Stimulated activated CD4-positive, alpha-beta T cell treated with anti-CD3 and anti-CD28 coated beads, Interleukin-15, amount 100 ng/mL, for 48 hours (primary cell): ENCODE results near the gene ZBTB24.
A peak's percentile ranks its signal among the peaks of the same experiment; 100 is the strongest.
"Not testable (repeated sequence)": the region's sequence is repeated elsewhere in the genome, so short reads cannot be mapped to it uniquely, and the experiment has no call there.

Source experiments
- DNase-seq, 2 donors: peaks; one replicate each; pipeline ENCODE4 v3.0.0-alpha.2; 2020; ENCODE audit warnings: low read depth in 2 of 2

The ZBTB24 gene

DNA sequence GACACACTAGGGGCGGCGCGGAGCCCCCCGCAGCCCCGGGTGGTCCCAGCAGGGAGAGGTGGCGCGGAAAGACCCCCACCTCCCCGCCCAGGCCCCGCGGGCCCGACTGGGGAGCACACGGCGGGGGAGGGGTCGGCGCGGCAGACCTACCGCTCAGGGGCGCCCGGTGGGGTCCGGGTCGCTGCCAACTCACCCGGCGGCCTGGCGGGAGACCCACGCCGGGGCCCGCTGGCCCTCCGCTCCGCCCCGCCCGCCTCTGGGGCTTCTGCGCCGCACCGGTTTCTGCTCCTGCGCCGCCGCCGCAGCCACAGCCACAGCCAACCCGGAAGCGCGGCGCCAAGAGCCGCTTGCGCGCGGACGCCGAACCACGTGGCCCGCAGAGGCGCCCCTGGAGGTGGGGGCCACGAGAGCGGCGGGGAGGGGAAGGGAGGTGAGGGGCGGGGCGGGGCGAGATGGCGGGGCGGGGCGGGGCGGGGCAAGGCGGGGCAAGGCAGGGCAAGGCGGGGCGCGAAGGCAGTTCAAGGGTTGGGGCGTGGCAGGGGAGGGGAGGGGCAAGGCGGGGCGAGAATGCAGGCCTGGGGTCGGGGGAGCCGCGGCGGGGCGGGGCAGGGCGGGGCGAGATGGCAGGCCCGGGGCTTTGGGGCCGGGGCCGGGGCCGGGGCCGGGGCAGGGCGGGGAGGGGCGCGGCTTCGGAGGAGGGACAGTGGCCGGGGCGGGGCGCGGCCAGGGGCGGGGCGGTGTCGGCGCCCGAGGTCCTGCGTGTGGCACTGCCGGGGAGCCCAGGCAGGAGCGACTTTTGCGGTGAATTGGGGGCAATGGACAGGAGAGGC is at the start of gene ZBTB24:
Gene ZBTB24, minus strand, starts transcription at position 315 of the 830 bp plus-strand sequence. CDS start 1,193 bp downstream, outside the sequence.
- DNase-seq, result peak; percentile 79 to 88

GRCh38 chr6:109531446-109531845 is 48.4 kb upstream of the ZBTB24 start:
- DNase-seq, result no peak

DNA sequence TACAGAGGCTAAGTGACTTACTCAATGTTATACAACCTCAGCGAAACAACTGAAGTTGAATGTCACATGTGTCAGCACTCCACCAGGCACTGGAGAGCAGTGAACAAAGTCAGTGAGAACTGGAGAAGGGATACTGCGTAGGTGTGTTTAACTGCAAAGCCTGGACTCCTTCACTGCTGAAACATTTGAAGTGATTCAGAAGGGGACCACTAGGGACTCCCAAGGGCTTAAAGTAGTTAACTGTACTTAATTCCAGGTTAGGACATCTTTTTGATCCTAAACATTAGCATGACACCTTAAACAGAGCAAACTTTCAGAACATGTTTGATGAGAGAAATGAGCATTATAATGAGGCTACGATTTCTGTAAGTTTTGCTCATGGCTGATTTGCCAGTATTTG is 45.0 kb upstream of the ZBTB24 start:
- no peak for DNase-seq

GRCh38 chr6:109526905-109527628 is 44.0 kb upstream of the ZBTB24 start:
- peak; percentile 17 to 27 for DNase-seq

- no peak for DNase-seq
Measured at GRCh38 chr6:109524129-109524528, 41.1 kb upstream of the ZBTB24 start.

GRCh38 chr6:109523478-109523877 is 40.5 kb upstream of the ZBTB24 start:
- no peak for DNase-seq

DNA sequence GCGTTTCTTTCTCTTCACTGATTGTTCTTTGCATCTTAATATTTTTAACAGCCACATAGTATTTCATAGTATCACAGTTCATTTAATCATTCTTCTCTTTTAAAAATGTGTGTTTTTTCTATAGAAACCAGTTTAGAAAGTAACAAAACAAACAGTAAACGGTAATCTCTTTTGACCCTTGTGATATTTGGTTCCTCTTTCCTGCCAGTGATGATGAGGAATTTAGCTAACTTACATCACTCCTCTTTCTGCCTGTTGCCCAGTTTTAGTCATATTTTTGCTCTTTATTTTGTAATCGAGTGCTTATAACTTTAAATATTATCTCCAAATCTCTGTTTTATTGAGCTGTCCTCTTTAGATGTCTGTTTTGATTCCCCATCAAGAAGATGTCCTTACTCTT is 38.1 kb upstream of the ZBTB24 start:
- no peak for DNase-seq

DNA sequence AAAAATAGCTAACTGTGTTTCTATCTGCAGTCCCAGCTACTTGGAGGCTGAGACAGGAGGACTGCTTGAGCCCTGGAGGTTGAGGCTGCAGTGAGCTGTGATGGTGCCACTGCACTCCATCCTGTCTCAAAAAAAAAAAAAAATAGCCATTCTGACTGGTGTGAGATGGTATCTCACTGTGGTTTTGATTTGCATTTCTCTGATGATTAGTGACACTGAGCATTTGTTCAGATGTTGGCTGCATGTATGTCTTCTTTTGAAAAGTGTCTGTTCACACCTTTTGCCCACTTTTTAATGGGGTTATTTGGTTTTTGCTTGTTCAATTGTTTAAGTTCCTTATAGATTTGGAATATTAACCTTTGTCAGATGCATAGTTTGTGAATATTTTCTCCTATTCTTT is 36.6 kb upstream of the ZBTB24 start:
- DNase-seq, result not testable (repeated sequence)

DNA sequence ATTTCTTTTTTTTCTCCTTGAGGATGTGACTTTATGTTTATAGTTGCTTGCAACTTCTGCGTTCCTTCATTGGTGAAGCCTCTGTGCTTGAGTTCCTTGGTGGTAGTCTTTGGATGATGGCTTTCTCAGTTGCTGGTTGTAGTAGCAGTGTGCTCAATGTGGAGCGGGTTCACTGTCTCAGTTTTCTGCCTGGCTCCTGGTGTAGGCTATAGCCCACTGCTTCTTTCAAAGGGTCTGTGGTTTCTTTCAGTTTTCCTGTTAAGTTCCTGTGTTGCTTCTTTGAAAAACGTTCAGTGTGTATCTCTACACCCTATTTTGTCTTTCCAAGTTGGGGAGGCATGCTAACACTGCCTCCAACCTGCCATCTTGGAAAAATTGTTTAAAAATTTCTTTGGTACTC is 33.9 kb upstream of the ZBTB24 start:
- no peak for DNase-seq

DNA sequence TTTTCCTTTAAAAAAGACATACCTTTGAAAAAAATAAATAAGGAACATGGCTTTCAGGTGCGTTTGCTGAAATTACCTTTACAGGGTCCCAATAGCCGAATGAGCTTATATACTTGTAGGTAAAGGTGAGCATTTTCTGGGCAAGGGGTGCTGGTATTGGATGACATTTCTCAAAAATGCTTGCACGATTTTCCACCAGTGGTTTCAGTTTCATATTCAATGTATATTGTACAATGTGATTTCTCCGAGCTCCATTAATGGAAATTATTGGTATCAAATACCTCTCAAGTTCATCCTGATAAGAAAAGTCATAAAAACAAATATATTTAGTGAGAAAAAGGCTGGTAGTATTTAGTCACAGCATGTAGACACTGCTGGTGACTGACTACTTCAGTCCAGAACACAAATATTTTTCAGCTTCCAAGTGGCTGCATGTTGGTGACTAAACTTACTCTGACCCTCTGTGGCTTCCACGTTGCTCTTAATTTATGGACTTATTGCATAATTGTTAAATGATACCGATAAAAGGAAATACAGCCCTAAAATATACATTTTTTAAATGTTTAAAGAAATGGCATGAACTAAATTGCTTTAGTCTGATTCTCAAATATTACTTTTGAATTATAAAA is 32.9 kb upstream of the ZBTB24 start:
- DNase-seq, result no peak

- no peak for DNase-seq
Measured at GRCh38 chr6:109514946-109515345, 31.9 kb upstream of the ZBTB24 start.

GRCh38 chr6:109513571-109514071 is 30.6 kb upstream of the ZBTB24 start:
- DNase-seq, result no peak

DNA sequence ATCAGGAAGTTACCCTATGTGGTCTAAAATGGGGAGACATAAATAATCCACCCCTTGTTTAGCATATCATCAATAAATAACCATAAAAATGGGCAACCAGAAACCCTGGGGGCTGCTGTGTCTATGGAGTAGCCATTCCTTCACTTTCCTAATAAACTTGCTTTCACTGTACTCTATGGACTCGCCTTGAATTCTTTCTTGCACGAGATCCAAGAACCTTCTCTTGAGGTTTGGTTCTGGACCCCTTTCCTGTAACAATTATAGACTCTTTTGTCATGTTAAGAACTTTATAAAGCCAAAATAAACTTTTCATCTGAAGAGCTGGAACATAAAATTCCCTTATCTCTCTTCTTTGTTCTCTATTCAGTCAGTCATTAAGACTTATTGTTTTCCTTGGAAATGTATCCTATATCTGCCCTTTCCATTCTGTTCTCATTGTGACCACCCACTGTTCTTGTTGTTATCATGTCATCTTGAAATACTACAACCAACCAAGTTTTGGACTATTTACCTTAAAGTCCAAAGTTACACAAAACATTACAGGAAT is 29.3 kb upstream of the ZBTB24 start:
- no peak for DNase-seq

GRCh38 chr6:109511832-109512231 is 28.8 kb upstream of the ZBTB24 start:
- DNase-seq, result no peak

GRCh38 chr6:109510358-109510757 is 27.3 kb upstream of the ZBTB24 start:
- no peak for DNase-seq

GRCh38 chr6:109508166-109508860 is 25.3 kb upstream of the ZBTB24 start:
- no peak for DNase-seq

- no peak for DNase-seq
Measured at GRCh38 chr6:109507490-109508072, 24.6 kb upstream of the ZBTB24 start.

DNA sequence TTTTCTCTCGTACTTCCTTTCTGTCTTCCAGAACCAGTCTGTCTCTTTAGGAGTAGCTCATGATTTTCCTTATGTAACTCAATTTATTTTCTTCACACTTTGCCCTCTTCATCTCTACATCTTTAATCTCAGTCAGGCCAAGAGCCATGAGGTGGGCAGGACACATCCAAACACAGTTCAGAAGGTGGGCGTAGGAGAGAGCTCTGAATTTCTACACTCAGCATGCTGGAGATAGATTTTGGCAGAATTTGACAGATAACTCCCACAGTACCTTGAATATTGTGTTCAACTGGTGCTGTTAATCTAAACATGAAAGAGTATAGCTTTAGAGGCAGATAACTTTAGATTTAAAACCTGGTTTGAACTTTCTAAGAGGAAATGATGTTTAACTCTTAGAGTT is 23.8 kb upstream of the ZBTB24 start:
- no peak for DNase-seq

GRCh38 chr6:109506314-109506713 is 23.3 kb upstream of the ZBTB24 start:
- DNase-seq, result no peak

DNA sequence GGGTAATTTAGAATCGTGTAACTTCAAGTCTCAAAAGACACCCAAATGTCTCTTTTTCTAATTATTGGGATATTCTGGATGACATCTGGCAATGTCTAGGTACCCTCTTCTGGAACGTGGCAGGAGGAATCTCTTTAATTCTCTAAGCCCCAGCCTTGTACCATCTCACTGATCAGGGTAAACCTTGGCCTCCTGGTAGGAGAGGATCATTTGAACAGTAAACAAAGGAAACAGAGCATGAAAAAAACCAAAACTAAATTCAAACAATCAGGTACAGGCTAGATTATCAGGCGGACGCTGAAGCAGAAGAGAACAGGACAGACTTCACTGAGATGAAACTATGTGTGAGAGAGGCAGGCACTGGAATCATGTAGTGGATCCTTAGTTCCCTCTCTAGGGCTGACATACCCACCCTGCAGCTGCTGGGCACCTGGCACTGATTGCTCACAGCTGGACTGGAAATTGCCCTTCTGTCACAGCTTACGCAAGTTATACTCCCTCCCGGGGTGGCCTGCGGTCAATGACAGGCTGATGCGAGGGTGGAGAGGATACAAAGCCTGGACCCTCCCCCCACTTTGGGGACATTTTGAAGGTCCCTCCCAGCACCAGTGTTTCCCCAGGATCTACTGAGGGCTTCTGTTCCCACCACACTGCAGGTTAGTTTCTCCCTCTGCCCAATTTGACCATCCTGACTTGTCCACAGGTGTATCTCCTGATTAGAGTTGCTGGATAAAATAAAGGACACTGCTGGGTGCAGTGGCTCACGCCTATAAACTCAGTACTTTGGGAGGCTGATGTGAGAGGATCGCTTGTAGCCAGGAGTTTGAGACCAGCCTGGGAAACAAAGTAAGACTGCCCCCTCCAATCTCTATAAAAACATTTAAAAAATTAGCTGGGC is 20.6 kb upstream of the ZBTB24 start:
- no peak for DNase-seq
